SK-N-SH (cell line): Measurements from ENCODE around the gene ANKRD39. TPM values are rescaled to one million over a fixed set of nuclear protein-coding genes. Genes with fewer than 3 reads are reported as not detected.

Source experiments
- CTCF ChIA-PET: fragments of 300-600, 350-600 bp; formaldehyde crosslinking; extraction: SDS; loops from one replicate; lab custom pipeline; 2021; lab: Yijun Ruan, JAX
- POLR2A ChIA-PET: fragments of 350-600 bp; sonication (Branson Sonifier 250); formaldehyde crosslinking; extraction: SDS; loops from one replicate; lab custom pipeline; 2020; ENCODE audit warnings: antibody characterized with exemption, inconsistent platforms; lab: Yijun Ruan, JAX
- DNase-seq: peaks from one replicate; pipeline ENCODE4 v3.0.0; 2012
- H2AFZ ChIP-seq: fragments of 200-600 bp; sonication (generic); 2 replicates; pipeline ENCODE4 v1.8.1; 2016; ENCODE audit warnings: antibody characterized with exemption, mild to moderate bottlenecking, low read depth
- H3F3A ChIP-seq: fragments of 200-600 bp; sonication (generic); replicated peaks from 2 replicates; pipeline ENCODE3; 2016; ENCODE audit warnings: antibody characterized with exemption, mild to moderate bottlenecking; ENCODE audit not compliant: insufficient read depth
- H3K27ac ChIP-seq, 2 experiments: fragments of 200-500 bp in 1 of 2; fragments of 200-600 bp in 1 of 2; sonication (Bioruptor generic) in 1 of 2; sonication (generic), shearing (Covaris generic) in 1 of 2; 2 replicates each; pipeline versions ENCODE4 v1.5.1 to v1.6.1; 2014 to 2016; ENCODE audit warnings: low read depth in 2 of 2, inconsistent platforms in 1 of 2, low read length in 1 of 2, mild to moderate bottlenecking in 1 of 2, mixed read lengths in 1 of 2
- H3K27me3 ChIP-seq: fragments of 200-600 bp; sonication (generic), shearing (Covaris generic); 2 replicates; pipeline ENCODE4 v1.6.1; 2016; ENCODE audit warnings: mixed run types; ENCODE audit not compliant: insufficient read depth
- H3K36me3 ChIP-seq, 2 experiments: fragments of 200-500 bp in 1 of 2; fragments of 200-600 bp in 1 of 2; sonication (Bioruptor generic) in 1 of 2; sonication (generic) in 1 of 2; replicated peaks in 1 of 2; 2 replicates each; pipeline versions ENCODE3 to v1.5.1; 2014 to 2016; ENCODE audit warnings: low read length in 1 of 2, mild to moderate bottlenecking in 1 of 2; ENCODE audit not compliant: insufficient read depth in 2 of 2, control insufficient read depth in 1 of 2
- H3K4me1 ChIP-seq, 2 experiments: fragments of 200-500 bp in 1 of 2; fragments of 200-600 bp in 1 of 2; sonication (Bioruptor generic) in 1 of 2; sonication (generic), shearing (Covaris generic) in 1 of 2; 2 replicates each; pipeline versions ENCODE4 v1.5.1 to v1.6.1; 2014 to 2016; ENCODE audit warnings: low read depth in 1 of 2, low read length in 1 of 2, mixed run types in 1 of 2; ENCODE audit not compliant: insufficient read depth in 2 of 2, control insufficient read depth in 1 of 2
- H3K4me2 ChIP-seq: fragments of 200-600 bp; sonication (generic), shearing (Covaris generic); 2 replicates; pipeline ENCODE4 v1.6.1; 2017; ENCODE audit warnings: mixed run types
- H3K4me3 ChIP-seq, 2 experiments: fragments of 200-500 bp in 1 of 2; fragments of 200-600 bp in 1 of 2; sonication (Bioruptor generic) in 1 of 2; sonication (generic), shearing (Covaris generic) in 1 of 2; 2 replicates each; pipeline versions ENCODE4 v1.5.1 to v1.8.1; 2014 to 2016; ENCODE audit warnings: low read depth in 2 of 2, inconsistent platforms in 1 of 2, low read length in 1 of 2, mild to moderate bottlenecking in 1 of 2, mixed read lengths in 1 of 2, moderate library complexity in 1 of 2
- H3K79me2 ChIP-seq: fragments of 200-600 bp; sonication (generic); 2 replicates; pipeline ENCODE4 v1.8.1; 2017; ENCODE audit warnings: mild to moderate bottlenecking; ENCODE audit not compliant: insufficient read depth
- H3K9ac ChIP-seq: fragments of 200-600 bp; sonication (generic); 2 replicates; pipeline ENCODE4 v1.6.1; 2017; ENCODE audit warnings: mixed run types
- H3K9me2 ChIP-seq: fragments of 200-600 bp; sonication (generic); 2 replicates; pipeline ENCODE4 v1.6.1; 2017; ENCODE audit warnings: mixed run types
- H3K9me3 ChIP-seq: fragments of 200-600 bp; sonication (generic); 2 replicates; pipeline ENCODE4 v1.6.1; 2017; ENCODE audit warnings: mixed run types, mild to moderate bottlenecking, moderate library complexity
- H4K20me1 ChIP-seq: fragments of 200-600 bp; sonication (generic); 2 replicates; pipeline ENCODE4 v1.6.1; 2017; ENCODE audit warnings: mild to moderate bottlenecking, mixed run types; ENCODE audit not compliant: insufficient read depth
- CTCF ChIP-seq: fragments of 200-600 bp; sonication (generic); IDR thresholded peaks from 2 replicates; pipeline ENCODE4 v1.6.1; 2017; ENCODE audit warnings: antibody characterized with exemption, mild to moderate bottlenecking, moderate library complexity
- ELF1 ChIP-seq: IDR thresholded peaks from 2 replicates; pipeline ENCODE4 v1.4.0; 2012
- EP300 ChIP-seq, 2 experiments: IDR thresholded peaks; 2 replicates each; pipeline versions ENCODE4 v1.4.0 to v1.6.1; 2012; ENCODE audit warnings: borderline replicate concordance in 1 of 2, low read depth in 1 of 2, low read length in 1 of 2
- EZH2phosphoT487 ChIP-seq: fragments of 200-600 bp; sonication (generic); IDR thresholded peaks from 2 replicates; pipeline ENCODE4 v1.6.1; 2017; ENCODE audit warnings: low read depth, mixed run types, mild to moderate bottlenecking, antibody characterized with exemption, moderate library complexity, borderline replicate concordance
- FOXJ3 ChIP-seq: sonication (generic); formaldehyde crosslinking; IDR thresholded peaks from 2 replicates; pipeline ENCODE4 v1.5.1; 2020; ENCODE audit warnings: mild to moderate bottlenecking, missing genetic modification reagents
- IRF3 ChIP-seq: fragments of 150-350 bp; IDR thresholded peaks from 2 replicates; pipeline ENCODE4 v1.6.1; 2016; ENCODE audit warnings: mild to moderate bottlenecking, low read depth, low read length
- JUND ChIP-seq: IDR thresholded peaks from 2 replicates; pipeline ENCODE4 v1.4.0; 2012
- MXI1 ChIP-seq: IDR thresholded peaks from 2 replicates; pipeline ENCODE4 v1.6.1; 2012; ENCODE audit warnings: mild to moderate bottlenecking, low read depth, low read length, improper control_type of control experiment
- NFIC ChIP-seq: IDR thresholded peaks from 2 replicates; pipeline ENCODE4 v1.4.0; 2012; ENCODE audit warnings: borderline replicate concordance
- POLR2AphosphoS5 ChIP-seq: IDR thresholded peaks from 2 replicates; pipeline ENCODE4 v1.6.1; 2012; ENCODE audit warnings: low read depth, low read length
- RCOR1 ChIP-seq: fragments of 150-350 bp; IDR thresholded peaks from 2 replicates; pipeline ENCODE4 v1.6.1; 2017; ENCODE audit warnings: antibody characterized with exemption, low read length
- RFX5 ChIP-seq: IDR thresholded peaks from 2 replicates; pipeline ENCODE4 v1.6.1; 2012; ENCODE audit warnings: mild to moderate bottlenecking, improper control_type of control experiment, low read length
- SIN3A ChIP-seq: IDR thresholded peaks from 2 replicates; pipeline ENCODE4 v1.6.1; 2012; ENCODE audit warnings: low read depth, mild to moderate bottlenecking, low read length, moderate library complexity, borderline replicate concordance
- SMC3 ChIP-seq: IDR thresholded peaks from 2 replicates; pipeline ENCODE4 v1.6.1; 2012; ENCODE audit warnings: low read depth, low read length, improper control_type of control experiment
- TEAD4 ChIP-seq: IDR thresholded peaks from 2 replicates; pipeline ENCODE4 v1.4.0; 2012; ENCODE audit warnings: mild to moderate bottlenecking, borderline replicate concordance; ENCODE audit not compliant: insufficient read depth
- USF2 ChIP-seq: fragments of 150-350 bp; IDR thresholded peaks from 2 replicates; pipeline ENCODE4 v1.6.1; 2017; ENCODE audit warnings: antibody characterized with exemption, low read length, low read depth, borderline replicate concordance
- YY1 ChIP-seq: IDR thresholded peaks from 2 replicates; pipeline ENCODE4 v1.4.0; 2012; ENCODE audit warnings: low read depth, mild to moderate bottlenecking
- WGBS: methylation state at CpG from one replicate; pipeline ENCODE4 v1.1.6; 2017; ENCODE audit warnings: low lambda C conversion rate; 5-methylcytosine and 5-hydroxymethylcytosine counted together
- polyA plus RNA-seq, 3 experiments: library from polyadenylated mRNA; depleted of rRNA; stranded (reverse); fragments of >200 nt; gene quantifications; 2 replicates each; pipeline ENCODE4 v1.2.3, GENCODE V29; 2012
- TF ChIP-seq, protein P1 (sequence below): IDR thresholded peaks from 2 replicates; pipeline ENCODE4 v1.6.1; 2012; ENCODE audit warnings: mild to moderate bottlenecking, low read depth, low read length, moderate library complexity

Gene ANKRD39
- polyA plus RNA-seq, 1 of the 3 experiments (the other 2 are of a cell fraction), result 11.8 TPM

- no peak for TF ChIP-seq TEAD4
Observed at GRCh38 chr2:96828436-96828835, 29.4 kb downstream of the ANKRD39 start (continued).

GRCh38 chr2:96826546-96827278 is 31.1 kb downstream of the ANKRD39 start:
- WGBS, result 93% methylated on average over 13 of the region's 22 CpGs
- peaks cover 0 to 10% of the 10 kb centered on the region in 2 experiments; a peak in 1 of 4 replicates for H3K4me1 ChIP-seq
- peaks cover 7% of the 10 kb centered on the region for H3F3A ChIP-seq
- no peak for DNase-seq
- no peak overlapping the region for H3K27ac ChIP-seq
- H3K9me3 ChIP-seq, result no peaks in the 10 kb centered on the region
- TF ChIP-seq MXI1 (no peak), CTCF (no peak), IRF3 (no peak), SMC3 (no peak), POLR2AphosphoS5 (no peak), FOXJ3 (CRISPR knock-in tag) (no peak), RFX5 (no peak), EZH2phosphoT487 (no peak), ELF1 (no peak), SIN3A (no peak), USF2 (no peak), RCOR1 (no peak), JUND (no peak), EP300 (IDR thresholded peaks at IDR 0.05; ENCODE audit: borderline replicate concordance in 1 of 2, low read depth in 1 of 2, low read length in 1 of 2) (no peak), TEAD4 (no peak), NFIC (no peak), YY1 (no peak)
- TF ChIP-seq, protein P1, sequence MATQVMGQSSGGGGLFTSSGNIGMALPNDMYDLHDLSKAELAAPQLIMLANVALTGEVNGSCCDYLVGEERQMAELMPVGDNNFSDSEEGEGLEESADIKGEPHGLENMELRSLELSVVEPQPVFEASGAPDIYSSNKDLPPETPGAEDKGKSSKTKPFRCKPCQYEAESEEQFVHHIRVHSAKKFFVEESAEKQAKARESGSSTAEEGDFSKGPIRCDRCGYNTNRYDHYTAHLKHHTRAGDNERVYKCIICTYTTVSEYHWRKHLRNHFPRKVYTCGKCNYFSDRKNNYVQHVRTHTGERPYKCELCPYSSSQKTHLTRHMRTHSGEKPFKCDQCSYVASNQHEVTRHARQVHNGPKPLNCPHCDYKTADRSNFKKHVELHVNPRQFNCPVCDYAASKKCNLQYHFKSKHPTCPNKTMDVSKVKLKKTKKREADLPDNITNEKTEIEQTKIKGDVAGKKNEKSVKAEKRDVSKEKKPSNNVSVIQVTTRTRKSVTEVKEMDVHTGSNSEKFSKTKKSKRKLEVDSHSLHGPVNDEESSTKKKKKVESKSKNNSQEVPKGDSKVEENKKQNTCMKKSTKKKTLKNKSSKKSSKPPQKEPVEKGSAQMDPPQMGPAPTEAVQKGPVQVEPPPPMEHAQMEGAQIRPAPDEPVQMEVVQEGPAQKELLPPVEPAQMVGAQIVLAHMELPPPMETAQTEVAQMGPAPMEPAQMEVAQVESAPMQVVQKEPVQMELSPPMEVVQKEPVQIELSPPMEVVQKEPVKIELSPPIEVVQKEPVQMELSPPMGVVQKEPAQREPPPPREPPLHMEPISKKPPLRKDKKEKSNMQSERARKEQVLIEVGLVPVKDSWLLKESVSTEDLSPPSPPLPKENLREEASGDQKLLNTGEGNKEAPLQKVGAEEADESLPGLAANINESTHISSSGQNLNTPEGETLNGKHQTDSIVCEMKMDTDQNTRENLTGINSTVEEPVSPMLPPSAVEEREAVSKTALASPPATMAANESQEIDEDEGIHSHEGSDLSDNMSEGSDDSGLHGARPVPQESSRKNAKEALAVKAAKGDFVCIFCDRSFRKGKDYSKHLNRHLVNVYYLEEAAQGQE, result no peak
- no peak overlapping the region for H3K4me3 ChIP-seq
- H3K4me2 ChIP-seq, result no peak overlapping the region
- H4K20me1 ChIP-seq, result 0 out of 2 replicates have a peak, but pooled peaks cover 7% of the 10 kb centered on the region
- no peak overlapping the region for H2AFZ ChIP-seq
- no peaks in the 10 kb centered on the region for H3K27me3 ChIP-seq
- no peak overlapping the region for H3K9ac ChIP-seq
- no peaks in the 10 kb centered on the region for H3K79me2 ChIP-seq
- ChIA-PET POLR2A (no interaction called here), CTCF (interaction anchor here (1.3 to 1.6 kb wide), 2 partner anchors 23 to 125 kb away, joined by 3 to 5 read pairs; no protein-coding TSS in a partner anchor)
- H3K9me2 ChIP-seq, result no peaks in the 10 kb centered on the region
- H3K36me3 ChIP-seq, result peaks cover 8 to 41% of the 10 kb centered on the region in 2 experiments
